CD4-positive, alpha-beta T cell (primary cell): ENCODE data around the gene ALX3. TPM values are rescaled to one million over a fixed set of nuclear protein-coding genes. Genes with fewer than 3 reads are reported as not detected.

Experiments used
- ATAC-seq: fragments of 200-7000 bp; cut with Tn5 transposase; one replicate; pipeline ENCODE4 v1.10.0; 2022; ENCODE audit warnings: mild to moderate bottlenecking; ENCODE audit not compliant: poor library complexity
- CTCF ChIA-PET: fragments of 350-600 bp; sonication (Branson Sonifier 250); formaldehyde crosslinking; loops from one replicate; lab custom pipeline; 2021; ENCODE audit warnings: antibody characterized with exemption, inconsistent platforms; lab: Charles Lee
- POLR2A ChIA-PET: fragments of 350-600 bp; sonication (Branson Sonifier 250); formaldehyde crosslinking; loops from one replicate; lab custom pipeline; 2021; ENCODE audit warnings: antibody characterized with exemption, inconsistent platforms; lab: Charles Lee
- DNase-seq, 14 experiments: peaks; one replicate each; pipeline ENCODE4 v3.0.0-alpha.2; 2013 to 2020; ENCODE audit warnings: mixed read lengths in 2 of 14
- H3K27ac ChIP-seq, 2 donors: one replicate each; pipeline versions ENCODE4 v1.5.1 to v1.7.0; 2013; ENCODE audit warnings: low read length in 2 of 2, low read depth in 1 of 2, mild to moderate bottlenecking in 1 of 2
- H3K27me3 ChIP-seq, 2 experiments: 1 replicate in 1 of 2; 2 replicates in 1 of 2; pipeline versions ENCODE4 v1.6.1 to v1.7.0; 2013; ENCODE audit warnings: low read length in 2 of 2, control low read depth in 1 of 2, mild to moderate bottlenecking in 1 of 2, moderate library complexity in 1 of 2; ENCODE audit not compliant: insufficient read depth in 2 of 2, control insufficient read depth in 1 of 2
- H3K36me3 ChIP-seq: one replicate; pipeline ENCODE4 v1.6.1; 2013; ENCODE audit warnings: low read length, control low read depth; ENCODE audit not compliant: insufficient read depth
- H3K4me1 ChIP-seq: one replicate; pipeline ENCODE4 v1.6.1; 2013; ENCODE audit warnings: low read length, control low read depth; ENCODE audit not compliant: insufficient read depth
- H3K4me3 ChIP-seq: one replicate; pipeline ENCODE4 v1.5.1; 2013; ENCODE audit warnings: mild to moderate bottlenecking, low read length, moderate library complexity
- H3K9me3 ChIP-seq, 2 experiments: 1 replicate in 1 of 2; 2 replicates in 1 of 2; pipeline versions ENCODE4 v1.6.1 to v1.7.0; 2013; ENCODE audit warnings: low read length in 2 of 2, mild to moderate bottlenecking in 2 of 2, control low read depth in 1 of 2, moderate library complexity in 1 of 2; ENCODE audit not compliant: control insufficient read depth in 1 of 2, insufficient read depth in 1 of 2
- H3K27ac Mint-ChIP-seq: one replicate; pipeline ENCODE4 v1.8.0; 2020; ENCODE audit warnings: mixed read lengths
- H3K27me3 Mint-ChIP-seq: one replicate; pipeline ENCODE4 v1.8.0; 2021; ENCODE audit warnings: mixed read lengths
- H3K36me3 Mint-ChIP-seq: one replicate; pipeline ENCODE4 v1.8.0; 2021; ENCODE audit warnings: low read depth, mixed read lengths
- H3K4me1 Mint-ChIP-seq: one replicate; pipeline ENCODE4 v1.8.0; 2021; ENCODE audit warnings: low read depth, mixed read lengths
- H3K4me3 Mint-ChIP-seq: one replicate; pipeline ENCODE4 v1.8.0; 2020; ENCODE audit warnings: mild to moderate bottlenecking, mixed read lengths
- H3K9me3 Mint-ChIP-seq: one replicate; pipeline ENCODE4 v1.8.0; 2020; ENCODE audit warnings: mixed read lengths
- CTCF ChIP-seq: fragments of 200-600 bp; IDR thresholded peaks from one replicate; pipeline ENCODE4 v1.8.0; 2022; ENCODE audit warnings: antibody characterized with exemption, mild to moderate bottlenecking
- intact Hi-C, 2 experiments: fragments of 100-400 bp; cut with DNase I in 1 of 2; cut with micrococcal nuclease in 1 of 2; formaldehyde crosslinking; loops; one replicate each; pipeline versions ENCODE4 v1.15.1 to v1.9.0; 2023 to 2025; cut with DNase I, micrococcal nuclease
- total RNA-seq, 174 experiments: library from RNA in 2 of 174; stranded (reverse) in 2 of 174; gene quantifications; one replicate each; pipeline ENCODE4 v1.2.3 and lab custom pipeline; 2021 to 2026

Gene ALX3
- total RNA-seq, 2 experiments from 2014 or later = not detected

DNA sequence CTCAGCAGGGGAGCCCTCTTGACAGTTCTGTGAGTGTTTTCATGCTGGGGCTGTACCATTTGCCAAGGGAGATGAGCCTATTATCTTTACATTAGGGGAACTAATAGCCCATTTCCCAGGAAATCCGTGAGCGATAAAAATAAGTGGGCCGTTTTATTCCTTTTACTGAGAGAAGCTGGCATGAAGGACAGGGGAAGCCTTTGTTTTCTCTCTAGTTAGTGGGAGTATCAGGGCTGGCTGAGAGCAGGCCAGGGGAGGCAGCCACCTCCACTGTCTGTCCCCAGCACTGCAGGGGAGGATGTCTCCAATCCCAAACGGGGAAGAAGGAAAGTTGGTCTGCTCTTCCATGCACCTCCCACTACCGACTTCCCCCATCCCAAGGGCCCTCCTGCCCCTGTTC, 44.3 kb upstream of the ALX3 start:
- H3K36me3 ChIP-seq = no peaks in the 10 kb centered on the region
- Mint-ChIP-seq H3K27me3 (peaks cover 24% of the 10 kb centered on the region), H3K4me3 (no peak overlapping the region), H3K4me1 (no peaks in the 10 kb centered on the region), H3K9me3 (no peaks in the 10 kb centered on the region), H3K36me3 (no peaks in the 10 kb centered on the region), H3K27ac (no peak overlapping the region)
- H3K4me3 ChIP-seq = no peak overlapping the region
- ChIA-PET CTCF (no interaction called here), POLR2A (no interaction called here)
- H3K27me3 ChIP-seq = peaks cover 0 to 13% of the 10 kb centered on the region in 2 experiments
- H3K27ac ChIP-seq = no peak overlapping the region
- DNase-seq (no peak), ATAC-seq (no peak)
- TF ChIP-seq CTCF = no peak
- intact Hi-C loops = no loop called here
- H3K9me3 ChIP-seq = no peaks in the 10 kb centered on the region
- H3K4me1 ChIP-seq = no peaks in the 10 kb centered on the region

DNA sequence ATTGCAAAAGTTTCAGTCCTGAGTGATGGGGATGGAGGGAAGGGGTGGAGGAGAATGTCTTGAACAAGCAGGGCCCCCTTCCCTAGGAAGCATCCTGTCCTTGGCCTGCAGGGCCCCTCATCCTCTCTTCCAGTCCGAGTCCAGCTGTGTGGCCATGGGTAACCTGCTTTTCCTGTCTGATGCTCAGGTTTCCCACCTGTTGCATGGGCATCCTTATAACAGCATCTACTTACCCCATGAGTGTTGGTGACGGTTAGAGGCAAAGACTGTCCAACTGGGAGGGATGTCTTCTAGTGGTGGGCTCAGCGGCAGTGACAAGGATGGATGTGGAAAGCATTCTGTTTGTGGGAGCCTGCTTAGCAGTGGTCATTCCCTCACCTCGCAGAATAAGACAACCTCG, 43.7 kb upstream of the ALX3 start:
- Histone ChIP-seq H3K27me3 (peaks cover under 1 to 13% of the 10 kb centered on the region in 2 experiments), H3K4me3 (no peak overlapping the region), H3K36me3 (no peaks in the 10 kb centered on the region), H3K4me1 (no peaks in the 10 kb centered on the region), H3K9me3 (no peaks in the 10 kb centered on the region), H3K27ac (no peak overlapping the region)
- DNase-seq (no peak), ATAC-seq (no peak)
- TF ChIP-seq CTCF = no peak
- Mint-ChIP-seq H3K9me3 (no peaks in the 10 kb centered on the region), H3K27me3 (peaks cover 28% of the 10 kb centered on the region), H3K4me3 (no peak overlapping the region), H3K27ac (no peak overlapping the region), H3K36me3 (no peaks in the 10 kb centered on the region), H3K4me1 (no peaks in the 10 kb centered on the region)
- ChIA-PET POLR2A (no interaction called here), CTCF (no interaction called here)
- intact Hi-C loops = no loop called here

- Mint-ChIP-seq H3K9me3 (no peaks in the 10 kb centered on the region), H3K27ac (no peak overlapping the region), H3K36me3 (no peaks in the 10 kb centered on the region), H3K4me3 (no peak overlapping the region), H3K27me3 (peaks cover 27% of the 10 kb centered on the region), H3K4me1 (no peaks in the 10 kb centered on the region)
- POLR2A ChIA-PET = no interaction called here
- intact Hi-C loops = no loop called here
- Histone ChIP-seq H3K4me3 (no peak overlapping the region), H3K9me3 (no peaks in the 10 kb centered on the region), H3K4me1 (no peaks in the 10 kb centered on the region), H3K27me3 (peaks cover 3 to 10% of the 10 kb centered on the region in 2 experiments), H3K27ac (no peak overlapping the region), H3K36me3 (no peaks in the 10 kb centered on the region)
- no peak for TF ChIP-seq CTCF
- DNase-seq (no peak), ATAC-seq (no peak)
- CTCF ChIA-PET = no interaction called here
Measured at GRCh38 chr1:110113551-110113950, 43.1 kb upstream of the ALX3 start.
